Spleen (tissue), 11 donors: ENCODE data around the gene USP1. TPM values are rescaled to one million over a fixed set of nuclear protein-coding genes. Genes with fewer than 3 reads are reported as not detected.

ENCODE experiments used
- DNase-seq: peaks from one replicate; pipeline ENCODE4 v3.0.0-alpha.2; 2020
- H3K27ac ChIP-seq, 8 donors: fragments of 200-600 bp; sonication (generic) in 7 of 8; 1 replicate in 4 of 8; 2 replicates in 4 of 8; pipeline versions ENCODE4 v1.5.0 to v1.8.0; 2016 to 2021; ENCODE audit warnings: inconsistent platforms in 4 of 8, mild to moderate bottlenecking in 4 of 8, moderate library complexity in 1 of 8
- H3K27me3 ChIP-seq, 7 donors: fragments of 200-600 bp; sonication (generic) in 6 of 7; replicated peaks in 1 of 7; 1 replicate in 4 of 7; 2 replicates in 3 of 7; pipeline versions ENCODE4 v1.5.0 to v1.8.0; 2016 to 2021; ENCODE audit warnings: inconsistent platforms in 3 of 7, mild to moderate bottlenecking in 1 of 7
- H3K36me3 ChIP-seq, 6 donors: fragments of 200-600 bp; sonication (generic) in 5 of 6; 1 replicate in 4 of 6; 2 replicates in 2 of 6; pipeline versions ENCODE4 v1.5.0 to v1.8.0; 2016 to 2021; ENCODE audit warnings: inconsistent platforms in 2 of 6
- H3K4me1 ChIP-seq, 6 donors: fragments of 200-600 bp; sonication (generic) in 5 of 6; 1 replicate in 3 of 6; 2 replicates in 3 of 6; pipeline versions ENCODE4 v1.5.0 to v1.8.0; 2016 to 2021; ENCODE audit warnings: inconsistent platforms in 3 of 6
- H3K4me3 ChIP-seq, 8 donors: fragments of 200-600 bp; sonication (generic) in 7 of 8; 1 replicate in 4 of 8; 2 replicates in 4 of 8; pipeline versions ENCODE4 v1.5.0 to v1.8.0; 2016 to 2021; ENCODE audit warnings: inconsistent platforms in 4 of 8, mild to moderate bottlenecking in 4 of 8, moderate library complexity in 2 of 8
- H3K9me3 ChIP-seq, 8 donors: fragments of 200-600 bp; sonication (generic) in 7 of 8; 1 replicate in 4 of 8; 2 replicates in 4 of 8; pipeline versions ENCODE4 v1.5.0 to v1.8.0; 2016 to 2021; ENCODE audit warnings: inconsistent platforms in 4 of 8
- CTCF ChIP-seq, 11 experiments: fragments of 200-600 bp in 7 of 11; fragments of 450-650 bp in 4 of 11; sonication (generic) in 4 of 11; IDR thresholded peaks in 8 of 11; conservative IDR thresholded peaks in 3 of 11; 1 replicate in 7 of 11; 2 replicates in 4 of 11; pipeline versions ENCODE4 v1.4.0 to v1.8.0; 2016 to 2021; ENCODE audit warnings: antibody characterized with exemption in 11 of 11, inconsistent platforms in 4 of 11, mild to moderate bottlenecking in 1 of 11
- POLR2A ChIP-seq, 3 donors: fragments of 450-650 bp; IDR thresholded peaks; one replicate each; pipeline ENCODE4 v1.5.1; 2017; ENCODE audit warnings: antibody characterized with exemption in 3 of 3, mild to moderate bottlenecking in 1 of 3
- POLR2AphosphoS5 ChIP-seq, 3 donors: sonication (generic); formaldehyde crosslinking; IDR thresholded peaks; one replicate each; pipeline ENCODE4 v1.5.1; 2017; ENCODE audit warnings: antibody characterized with exemption in 3 of 3
- WGBS, 5 donors: extraction: QIAGEN DNeasy Blood & Tissue Kit in 3 of 5; methylation state at CpG; one replicate each; pipeline versions ENCODE4 v1.1.5 to v1.1.7; 2013 to 2018; 5-methylcytosine and 5-hydroxymethylcytosine counted together
- intact Hi-C: fragments of 100-400 bp; cut with DNase I; formaldehyde crosslinking; loops from one replicate; pipeline ENCODE4 v1.15.0; 2023; ENCODE audit warnings: low total_unique reads
- polyA plus RNA-seq, 3 donors: library from polyadenylated mRNA; stranded (reverse); fragments of 200-250 nt; gene quantifications; one replicate each; pipeline ENCODE4 v1.2.1, GENCODE V29; 2013
- total RNA-seq, 7 donors: library from RNA; depleted of rRNA in 3 of 7; stranded (reverse); fragments of >200 nt in 3 of 7; fragmentation: NEBNext Ultra II Directional in 4 of 7; extraction: Animal tissue kit (Norgen Biotek cat#: 25700) in 4 of 7; gene quantifications; one replicate each; pipeline versions ENCODE4 v1.1.0 to v1.2.1, GENCODE V29; 2016 to 2021
- donor health status: healthy with polysubstance abuse.
- donor health status: DM: no; HTN: no; CAD: no; lungs with moderate emphysema.
- donor health status: DM: no; HTN: no; CAD: no.
- donor health status: Bipolar disorder and iron deficiency.
- donor health status: healthy.
- donor health status: DM: no; HTN: no; CAD: no.
- donor health status: DM: yes; HTN: yes; CAD: no.

The USP1 gene
- total and polyA plus RNA-seq, 10 donors = 9.2 to 29.6 (median 25.8) TPM

GRCh38 chr1:62444701-62445100, 7.9 kb downstream of the USP1 start:
- H3K36me3 ChIP-seq = peaks cover 0 to 95% (median 60%) of the 10 kb centered on the region in 6 donors
- DNase-seq = no peak
- intact Hi-C loops = no loop called here
- no peaks in the 10 kb centered on the region for H3K9me3 ChIP-seq
- no peak overlapping the region for H3K4me3 ChIP-seq
- H3K4me1 ChIP-seq = peaks cover 4 to 39% (median 21%) of the 10 kb centered on the region in 6 donors
- TF ChIP-seq POLR2A (IDR thresholded peaks at IDR 0.05) (no peak), POLR2AphosphoS5 (IDR thresholded peaks at IDR 0.05) (no peak)
- WGBS, 5 donors = 50 to 77% (median 65%) methylated on average over 1 of the region's 1 CpG
- no peaks in the 10 kb centered on the region for H3K27me3 ChIP-seq
- H3K27ac ChIP-seq = no peak overlapping the region

- DNase-seq = no peak
- WGBS, 5 donors = 74 to 82% (median 79%) methylated on average over 3 of the region's 3 CpGs
- H3K27ac ChIP-seq = no peak overlapping the region
- no peaks in the 10 kb centered on the region for H3K27me3 ChIP-seq
- H3K9me3 ChIP-seq = no peaks in the 10 kb centered on the region
- peaks cover 0 to 28% (median 6%) of the 10 kb centered on the region in 6 donors for H3K4me1 ChIP-seq
- intact Hi-C loops = no loop called here
- H3K36me3 ChIP-seq = peaks cover 0 to 100% (median 69%) of the 10 kb centered on the region in 6 donors
- no peak overlapping the region for H3K4me3 ChIP-seq
- TF ChIP-seq POLR2A (IDR thresholded peaks at IDR 0.05) (no peak), POLR2AphosphoS5 (IDR thresholded peaks at IDR 0.05) (no peak), CTCF (IDR thresholded peaks at IDR 0.05 in 8 of 11, conservative IDR thresholded peaks at IDR 0.05 in 3 of 11) (no peak)
Observed at GRCh38 chr1:62448221-62448933, 11.5 kb downstream of the USP1 start.

- TF ChIP-seq POLR2AphosphoS5 (IDR thresholded peaks at IDR 0.05) (no peak), POLR2A (IDR thresholded peaks at IDR 0.05) (no peak), CTCF (IDR thresholded peaks at IDR 0.05 in 8 of 11, conservative IDR thresholded peaks at IDR 0.05 in 3 of 11) (no peak)
Observed at GRCh38 chr1:62450301-62450700, 13.5 kb downstream of the USP1 start.

GRCh38 chr1:62452951-62453350, 16.1 kb downstream of the USP1 start:
- no peak for DNase-seq
- Histone ChIP-seq H3K4me1 (peaks cover 0 to 10% (median 0%) of the 10 kb centered on the region in 6 donors), H3K27ac (no peak overlapping the region), H3K36me3 (peaks cover 0 to 100% (median 43%) of the 10 kb centered on the region in 6 donors), H3K27me3 (no peaks in the 10 kb centered on the region), H3K9me3 (no peaks in the 10 kb centered on the region), H3K4me3 (no peak overlapping the region)
- intact Hi-C loops = no loop called here
- WGBS, 5 donors = 88 to 100% (median 95%) methylated on average over 1 of the region's 1 CpG
- no peak for TF ChIP-seq POLR2A (IDR thresholded peaks at IDR 0.05)
- no peak for TF ChIP-seq POLR2AphosphoS5 (IDR thresholded peaks at IDR 0.05)
- no peak for TF ChIP-seq CTCF (IDR thresholded peaks at IDR 0.05 in 8 of 11, conservative IDR thresholded peaks at IDR 0.05 in 3 of 11)

More at GRCh38 chr1:62450301-62450700, 13.5 kb downstream of the USP1 start:
- peaks cover 0 to 100% (median 64%) of the 10 kb centered on the region in 6 donors for H3K36me3 ChIP-seq
- 83 to 92% (median 86%) methylated on average over 2 of the region's 2 CpGs for WGBS, 5 donors
- H3K27ac ChIP-seq = no peak overlapping the region
- peaks cover 0 to 16% (median 0%) of the 10 kb centered on the region in 6 donors for H3K4me1 ChIP-seq
- no peak for DNase-seq
- no peak overlapping the region for H3K4me3 ChIP-seq
- H3K9me3 ChIP-seq = no peaks in the 10 kb centered on the region
- intact Hi-C loops = no loop called here
- no peaks in the 10 kb centered on the region for H3K27me3 ChIP-seq
